SHP77 treated with DMSO at 0.1 percent for 48 hours (cell line): ENCODE results near the gene KCNB1.

Experiments used
- DNase-seq: peaks from one replicate; lab custom pipeline; 2025; lab: John Stamatoyannopoulos, UW

The KCNB1 gene

GRCh38 chr20:49351775-49352174 lies 130.7 kb downstream of the KCNB1 start:
- DNase-seq, result no peak

- no peak for DNase-seq
Measured at GRCh38 chr20:49349694-49350252, 132.7 kb downstream of the KCNB1 start.

- DNase-seq, result no peak
Measured at GRCh38 chr20:49349078-49349477, 133.4 kb downstream of the KCNB1 start.

- no peak for DNase-seq
Measured at GRCh38 chr20:49348563-49348962, 133.9 kb downstream of the KCNB1 start.

GRCh38 chr20:49347156-49347555 lies 135.3 kb downstream of the KCNB1 start:
- no peak for DNase-seq

GRCh38 chr20:49346682-49347081 lies 135.8 kb downstream of the KCNB1 start:
- DNase-seq, result no peak

GRCh38 chr20:49345524-49345923 lies 136.9 kb downstream of the KCNB1 start:
- no peak for DNase-seq

GRCh38 chr20:49344975-49345374 lies 137.5 kb downstream of the KCNB1 start:
- peak; percentile 14 for DNase-seq

GRCh38 chr20:49344140-49344539 lies 138.3 kb downstream of the KCNB1 start:
- no peak for DNase-seq

GRCh38 chr20:49343246-49343645 lies 139.2 kb downstream of the KCNB1 start:
- DNase-seq, result no peak

- DNase-seq, result no peak
Measured at GRCh38 chr20:49340161-49340966, 142.1 kb downstream of the KCNB1 start.

GRCh38 chr20:49339123-49339522 lies 143.3 kb downstream of the KCNB1 start:
- no peak for DNase-seq

GRCh38 chr20:49338061-49338460 lies 144.4 kb downstream of the KCNB1 start:
- no peak for DNase-seq

- no peak for DNase-seq
Measured at GRCh38 chr20:49337357-49337756, 145.1 kb downstream of the KCNB1 start.

- DNase-seq, result no peak
Measured at GRCh38 chr20:49336786-49337185, 145.7 kb downstream of the KCNB1 start.

GRCh38 chr20:49335476-49335875 lies 147.0 kb downstream of the KCNB1 start:
- no peak for DNase-seq

- no peak for DNase-seq
Measured at GRCh38 chr20:49330701-49331615, 151.5 kb downstream of the KCNB1 start.

- no peak for DNase-seq
Measured at GRCh38 chr20:49328790-49329189, 153.7 kb downstream of the KCNB1 start.

- no peak for DNase-seq
Measured at GRCh38 chr20:49326026-49326425, 156.4 kb downstream of the KCNB1 start.

- no peak for DNase-seq
Measured at GRCh38 chr20:49324306-49324705, 158.2 kb downstream of the KCNB1 start.

GRCh38 chr20:49323622-49324238 lies 158.7 kb downstream of the KCNB1 start:
- no peak for DNase-seq

GRCh38 chr20:49320460-49320859 lies 162.0 kb downstream of the KCNB1 start:
- no peak for DNase-seq
